ENCODE results near the gene ZC3HAV1.
"Not testable (repeated sequence)": the region's sequence is repeated elsewhere in the genome, so short reads cannot be mapped to it uniquely, and the experiment has no call there.

Gene ZC3HAV1

GRCh38 chr7:139109188-139109982, at the start of gene ZC3HAV1:
ZC3HAV1 (minus strand) TSS chr7:139109720; CDS start chr7:139109331, 389 bp downstream.
- peak; percentile 71 for DNase-seq

- no peak for DNase-seq
Measured at GRCh38 chr7:139153832-139154231, 44.3 kb upstream of the ZC3HAV1 start.

GRCh38 chr7:139152149-139152548, 42.6 kb upstream of the ZC3HAV1 start:
- no peak for DNase-seq

GRCh38 chr7:139139150-139139549, 29.6 kb upstream of the ZC3HAV1 start:
- DNase-seq = no peak

- peak; percentile 90 for DNase-seq
Measured at GRCh38 chr7:139133335-139134139, 24.0 kb upstream of the ZC3HAV1 start.

GRCh38 chr7:139132887-139133286, 23.4 kb upstream of the ZC3HAV1 start:
- no peak for DNase-seq

GRCh38 chr7:139131601-139132041, 22.1 kb upstream of the ZC3HAV1 start:
- DNase-seq = no peak

GRCh38 chr7:139129814-139130213, 20.3 kb upstream of the ZC3HAV1 start:
- DNase-seq = not testable (repeated sequence)

GRCh38 chr7:139127648-139128047, 18.1 kb upstream of the ZC3HAV1 start:
- DNase-seq = no peak

GRCh38 chr7:139125657-139126056, 16.1 kb upstream of the ZC3HAV1 start:
- no peak for DNase-seq

GRCh38 chr7:139124995-139125394, 15.5 kb upstream of the ZC3HAV1 start:
- DNase-seq = not testable (repeated sequence)

GRCh38 chr7:139124084-139124914, 14.8 kb upstream of the ZC3HAV1 start:
- DNase-seq = no peak

GRCh38 chr7:139119486-139119849, 9.9 kb upstream of the ZC3HAV1 start:
- no peak for DNase-seq

- peak; percentile 27 for DNase-seq
Measured at GRCh38 chr7:139118805-139119485, 9.4 kb upstream of the ZC3HAV1 start.

GRCh38 chr7:139118234-139118804, 8.8 kb upstream of the ZC3HAV1 start:
- DNase-seq = no peak

GRCh38 chr7:139117599-139118233, 8.2 kb upstream of the ZC3HAV1 start:
- DNase-seq = no peak

GRCh38 chr7:139116999-139117398, 7.5 kb upstream of the ZC3HAV1 start:
- DNase-seq = no peak

GRCh38 chr7:139115104-139115503, 5.6 kb upstream of the ZC3HAV1 start:
- no peak for DNase-seq

GRCh38 chr7:139114585-139114984, 5.1 kb upstream of the ZC3HAV1 start:
- DNase-seq = no peak

GRCh38 chr7:139114018-139114417, 4.5 kb upstream of the ZC3HAV1 start:
- no peak for DNase-seq

- DNase-seq = no peak
Measured at GRCh38 chr7:139112741-139113250, 3.3 kb upstream of the ZC3HAV1 start.
